Mesenchymal stem cell (in vitro differentiated cells and primary cell): ENCODE data around the gene PRKRIP1.

Experiments used
- DNase-seq: peaks from one replicate; pipeline ENCODE4 v3.0.0-alpha.2; 2013
- H2AFZ ChIP-seq: one replicate; pipeline ENCODE4 v1.6.1; 2013; ENCODE audit warnings: low read depth, mild to moderate bottlenecking, control low read depth, inconsistent platforms, low read length, moderate library complexity
- H2AK5ac ChIP-seq: 2 replicates; pipeline ENCODE4 v1.6.1; 2013; ENCODE audit warnings: low read length, moderate library complexity, mild to moderate bottlenecking, inconsistent platforms; ENCODE audit not compliant: severe bottlenecking
- H2BK120ac ChIP-seq: one replicate; pipeline ENCODE4 v1.6.1; 2013; ENCODE audit warnings: low read depth, mild to moderate bottlenecking, inconsistent platforms, low read length, moderate library complexity
- H2BK12ac ChIP-seq, 2 experiments: one replicate each; pipeline ENCODE4 v1.6.1; 2013; ENCODE audit warnings: inconsistent platforms in 2 of 2, low read length in 2 of 2, mild to moderate bottlenecking in 2 of 2, moderate library complexity in 2 of 2, control low read depth in 1 of 2
- H2BK15ac ChIP-seq: one replicate; pipeline ENCODE4 v1.6.1; 2013; ENCODE audit warnings: mild to moderate bottlenecking, low read depth, inconsistent platforms; ENCODE audit not compliant: poor library complexity, severe bottlenecking
- H2BK5ac ChIP-seq: 2 replicates; pipeline ENCODE4 v1.6.1; 2013; ENCODE audit warnings: low read depth, mild to moderate bottlenecking, low read length, control low read depth, inconsistent platforms; ENCODE audit not compliant: poor library complexity, severe bottlenecking
- H3K14ac ChIP-seq, 2 experiments: one replicate each; pipeline ENCODE4 v1.6.1; 2013; ENCODE audit warnings: inconsistent platforms in 2 of 2, low read length in 2 of 2, control low read depth in 1 of 2, mild to moderate bottlenecking in 1 of 2, moderate library complexity in 1 of 2
- H3K18ac ChIP-seq, 2 experiments: one replicate each; pipeline ENCODE4 v1.6.1; 2013; ENCODE audit warnings: inconsistent platforms in 2 of 2, low read length in 2 of 2, control low read depth in 1 of 2, low read depth in 1 of 2, mild to moderate bottlenecking in 1 of 2
- H3K23ac ChIP-seq, 2 experiments: one replicate each; pipeline ENCODE4 v1.6.1; 2013; ENCODE audit warnings: inconsistent platforms in 2 of 2, low read length in 2 of 2, mild to moderate bottlenecking in 2 of 2, moderate library complexity in 2 of 2, control low read depth in 1 of 2
- H3K27ac ChIP-seq: 2 replicates; pipeline ENCODE4 v1.5.1; 2013; ENCODE audit warnings: mild to moderate bottlenecking, moderate library complexity, low read length, control low read depth, inconsistent platforms; ENCODE audit not compliant: poor library complexity, severe bottlenecking
- H3K27me3 ChIP-seq, 2 experiments: 2 replicates each; pipeline versions ENCODE4 v1.6.1 to v1.7.0; 2013; ENCODE audit warnings: low read length in 2 of 2, mild to moderate bottlenecking in 2 of 2, moderate library complexity in 2 of 2, control low read depth in 1 of 2, inconsistent platforms in 1 of 2; ENCODE audit not compliant: control insufficient read depth in 1 of 2, insufficient read depth in 1 of 2
- H3K36me3 ChIP-seq, 2 experiments: 2 replicates each; pipeline versions ENCODE4 v1.6.1 to v1.7.0; 2013; ENCODE audit warnings: low read length in 2 of 2, control low read depth in 1 of 2, inconsistent platforms in 1 of 2, low read depth in 1 of 2, mild to moderate bottlenecking in 1 of 2; ENCODE audit not compliant: insufficient read depth in 2 of 2, control insufficient read depth in 1 of 2
- H3K4ac ChIP-seq, 2 experiments: one replicate each; pipeline ENCODE4 v1.6.1; 2013; ENCODE audit warnings: inconsistent platforms in 2 of 2, low read length in 2 of 2, mild to moderate bottlenecking in 2 of 2, moderate library complexity in 2 of 2, control low read depth in 1 of 2, low read depth in 1 of 2
- H3K4me1 ChIP-seq: 2 replicates; pipeline ENCODE4 v1.6.1; 2013; ENCODE audit warnings: low read depth, low read length, control low read depth; ENCODE audit not compliant: control insufficient read depth, insufficient read depth
- H3K4me2 ChIP-seq: 2 replicates; pipeline ENCODE4 v1.6.1; 2013; ENCODE audit warnings: low read length, mild to moderate bottlenecking, inconsistent platforms; ENCODE audit not compliant: poor library complexity, severe bottlenecking
- H3K4me3 ChIP-seq, 2 experiments: 2 replicates each; pipeline versions ENCODE4 v1.5.1 to v1.7.0; 2013; ENCODE audit warnings: low read length in 2 of 2, mild to moderate bottlenecking in 2 of 2, control low read depth in 1 of 2, low read depth in 1 of 2; ENCODE audit not compliant: insufficient read depth in 1 of 2
- H3K79me1 ChIP-seq: replicated peaks from 2 replicates; pipeline ENCODE4 v1.6.1; 2013; ENCODE audit warnings: mild to moderate bottlenecking, control low read depth, low read length, inconsistent platforms; ENCODE audit not compliant: poor library complexity, severe bottlenecking
- H3K9ac ChIP-seq: 2 replicates; pipeline ENCODE4 v1.7.0; 2013; ENCODE audit warnings: mild to moderate bottlenecking, low read length, moderate library complexity
- H3K9me3 ChIP-seq: 2 replicates; pipeline ENCODE4 v1.7.0; 2013; ENCODE audit warnings: mild to moderate bottlenecking, low read length; ENCODE audit not compliant: control insufficient read depth
- H4K8ac ChIP-seq: one replicate; pipeline ENCODE4 v1.6.1; 2013; ENCODE audit warnings: inconsistent platforms, mild to moderate bottlenecking, low read length, moderate library complexity
- H4K91ac ChIP-seq: one replicate; pipeline ENCODE4 v1.6.1; 2013; ENCODE audit warnings: mild to moderate bottlenecking, low read length, inconsistent platforms
- WGBS: methylation state at CpG from one replicate; pipeline ENCODE4 v1.1.7; 2013; ENCODE audit warnings: mixed read lengths; 5-methylcytosine and 5-hydroxymethylcytosine counted together

Gene PRKRIP1

DNA sequence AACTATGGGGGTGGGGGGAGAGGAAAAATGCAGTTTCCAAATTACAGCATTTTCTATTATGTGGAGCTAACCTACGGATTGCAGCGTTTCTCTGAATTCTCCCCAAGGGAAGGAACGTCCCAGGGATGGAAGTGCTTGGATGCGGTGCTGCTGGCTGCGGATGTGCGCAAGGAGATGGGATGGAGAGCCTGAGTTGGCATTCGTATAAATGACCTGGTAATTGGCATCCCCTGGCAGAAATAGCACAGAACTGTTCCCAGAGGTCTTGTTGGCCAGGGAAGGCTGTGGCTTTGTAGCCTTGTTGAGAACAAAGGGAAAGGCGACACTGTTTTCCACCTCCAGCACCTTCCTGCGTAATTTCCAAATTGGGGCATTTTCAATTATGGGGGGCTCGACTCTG, 40.0 kb downstream of the PRKRIP1 start:
- no peak overlapping the region for H4K91ac ChIP-seq
- H3K4ac ChIP-seq, result no peak overlapping the region
- no peak overlapping the region for H3K4me3 ChIP-seq
- DNase-seq, result no peak
- H2BK15ac ChIP-seq, result no peak overlapping the region
- no peak overlapping the region for H2AFZ ChIP-seq
- no peak overlapping the region for H3K27ac ChIP-seq
- WGBS, result 100% methylated on average over 10 of the region's 10 CpGs
- no peak overlapping the region for H3K9ac ChIP-seq
- peaks cover 14 to 21% of the 10 kb centered on the region in 2 experiments for H3K36me3 ChIP-seq
- H3K4me1 ChIP-seq, result peaks cover 37% of the 10 kb centered on the region
- peaks cover 22% of the 10 kb centered on the region for H3K79me1 ChIP-seq
- H3K27me3 ChIP-seq, result no peaks in the 10 kb centered on the region
- H3K18ac ChIP-seq, result no peak overlapping the region
- H4K8ac ChIP-seq, result peak overlapping the region; percentile 33
- H3K9me3 ChIP-seq, result no peaks in the 10 kb centered on the region
- no peak overlapping the region for H2BK12ac ChIP-seq
- no peak overlapping the region for H3K4me2 ChIP-seq
- no peak overlapping the region for H3K23ac ChIP-seq
- no peak overlapping the region for H2BK120ac ChIP-seq
- no peak overlapping the region for H3K14ac ChIP-seq
- H2BK5ac ChIP-seq, result no peak overlapping the region
- no peak overlapping the region for H2AK5ac ChIP-seq

DNA sequence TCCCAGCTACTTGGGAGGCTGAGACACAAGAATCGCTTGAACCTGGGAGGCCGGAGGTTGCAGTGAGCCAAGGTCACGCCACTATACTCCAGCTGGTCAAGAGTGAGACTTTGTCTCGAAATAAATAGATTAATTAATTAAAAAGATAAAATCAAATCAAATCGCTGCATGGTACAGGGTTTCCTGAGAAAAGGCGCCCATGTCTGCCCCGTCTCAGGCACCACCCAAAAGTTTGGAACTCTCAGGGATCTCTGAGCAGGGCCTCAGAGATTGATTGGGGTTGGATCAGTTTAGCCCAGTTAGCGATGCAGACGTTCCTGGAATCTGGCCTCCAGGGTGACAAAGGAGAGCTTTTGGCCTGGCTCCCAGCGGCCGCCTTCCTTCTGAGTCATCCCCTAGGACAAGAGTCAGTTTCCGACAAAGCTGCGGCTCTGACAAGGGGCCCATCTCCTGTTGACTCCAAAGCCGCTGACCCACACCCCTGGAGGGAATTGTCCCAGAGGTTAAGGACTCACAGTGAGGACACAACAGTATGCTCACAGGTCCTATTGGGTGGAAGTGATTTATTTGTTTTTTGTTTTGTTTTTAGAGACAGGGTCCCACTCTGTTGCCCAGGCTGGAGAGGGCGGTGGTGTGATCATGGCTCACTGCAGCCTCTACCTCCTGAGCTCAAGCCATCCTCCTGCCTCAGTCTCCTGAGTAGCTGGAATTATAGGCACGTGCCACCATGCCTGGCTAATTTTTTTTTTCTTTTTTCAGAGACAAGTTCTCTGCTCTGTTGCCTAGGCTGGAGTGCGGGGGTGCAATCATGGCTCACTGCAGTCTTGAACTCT, 44.0 kb downstream of the PRKRIP1 start:
- Histone ChIP-seq H3K4me3 (no peak overlapping the region), H2BK5ac (peak overlapping the region; percentile 14), H3K4me2 (peak overlapping the region; percentile 38), H4K8ac (peak overlapping the region; percentile 37), H3K4me1 (peaks cover 12% of the 10 kb centered on the region), H2AK5ac (peak overlapping the region; percentile 83), H3K18ac (peak overlapping the region; percentile 70 to 82), H2BK120ac (peak overlapping the region; percentile 83), H3K4ac (peak overlapping the region in 1 of 2 experiments; percentile 70), H3K36me3 (peaks cover 24 to 36% of the 10 kb centered on the region in 2 experiments), H2BK15ac (no peak overlapping the region), H2BK12ac (peak overlapping the region in 1 of 2 experiments; percentile 33), H3K79me1 (peaks cover 19% of the 10 kb centered on the region), H2AFZ (no peak overlapping the region), H3K27me3 (no peaks in the 10 kb centered on the region), H4K91ac (no peak overlapping the region), H3K9me3 (no peaks in the 10 kb centered on the region), H3K27ac (peak overlapping the region; percentile 62), H3K23ac (no peak overlapping the region), H3K14ac (no peak overlapping the region), H3K9ac (no peak overlapping the region)
- peak; percentile 91 for DNase-seq
- WGBS, result 40% methylated on average over 16 of the region's 17 CpGs

DNA sequence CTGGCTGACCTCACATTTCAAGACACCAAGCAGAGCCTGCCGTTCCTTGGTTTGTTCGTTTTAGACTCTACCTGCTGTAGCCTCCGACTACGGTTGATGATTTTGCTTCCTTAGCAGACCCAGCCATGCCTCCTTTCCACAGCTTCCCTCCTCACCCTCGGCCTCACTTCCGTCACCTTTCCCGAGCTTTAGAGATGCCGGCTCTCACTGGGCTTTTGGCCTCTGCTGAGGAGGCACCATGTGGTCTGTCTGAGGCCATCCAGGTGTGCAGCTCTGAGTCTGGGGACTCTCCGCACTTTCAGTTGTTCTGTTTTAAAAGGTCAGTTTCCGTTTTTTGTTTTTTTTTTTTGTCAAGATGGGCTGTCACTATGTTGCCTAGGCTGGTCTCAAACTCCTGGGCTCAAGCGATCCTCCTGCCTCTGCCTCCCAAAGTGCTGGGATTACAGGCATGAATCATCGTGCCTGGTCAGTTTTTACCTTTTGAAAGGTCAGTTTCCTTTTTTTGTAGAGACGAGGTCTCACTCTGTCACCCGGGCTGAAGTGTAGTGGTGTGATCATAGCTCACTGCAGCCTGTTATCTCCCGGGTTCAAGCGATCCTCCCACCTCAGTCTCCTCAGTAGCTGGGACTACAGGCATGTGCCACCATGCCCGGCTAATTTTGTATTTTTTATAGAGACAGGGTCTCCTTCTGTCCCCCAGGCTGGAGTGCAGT, 49.0 kb downstream of the PRKRIP1 start:
- Histone ChIP-seq H3K79me1 (peaks cover 3% of the 10 kb centered on the region), H3K9me3 (no peaks in the 10 kb centered on the region), H3K4me1 (peaks cover 26% of the 10 kb centered on the region), H4K91ac (no peak overlapping the region), H2AK5ac (no peak overlapping the region), H2BK120ac (no peak overlapping the region), H4K8ac (no peak overlapping the region), H3K9ac (no peak overlapping the region), H3K18ac (no peak overlapping the region), H3K4me3 (no peak overlapping the region), H3K27me3 (no peaks in the 10 kb centered on the region), H3K4me2 (no peak overlapping the region), H2BK12ac (no peak overlapping the region), H3K27ac (no peak overlapping the region), H3K14ac (peak overlapping the region in 1 of 2 experiments; percentile 14), H2BK15ac (no peak overlapping the region), H3K4ac (no peak overlapping the region), H2AFZ (no peak overlapping the region), H2BK5ac (no peak overlapping the region), H3K36me3 (peaks cover 27 to 38% of the 10 kb centered on the region in 2 experiments), H3K23ac (no peak overlapping the region)
- no peak for DNase-seq
- WGBS, result 97% methylated on average over 17 of the region's 17 CpGs

DNA sequence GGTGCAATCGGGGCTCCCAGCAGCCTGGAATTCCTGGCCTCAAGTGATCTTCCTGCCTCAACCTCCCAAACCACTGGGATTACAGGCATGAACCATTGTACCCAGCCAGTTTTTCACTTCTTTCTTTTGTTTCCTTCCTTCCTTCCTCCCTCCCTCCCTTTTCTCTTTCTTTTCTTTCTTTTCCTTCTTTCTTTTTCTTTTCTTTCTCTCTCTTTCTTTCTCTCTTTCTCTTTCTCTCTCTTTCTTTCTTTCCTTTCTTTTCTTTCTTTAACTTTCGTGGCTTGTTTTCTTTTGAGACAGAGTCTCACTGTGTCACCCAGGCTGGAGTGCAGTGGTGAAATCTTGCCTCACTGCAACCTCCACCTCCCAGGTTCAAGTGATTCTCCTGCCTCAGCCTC, 49.5 kb downstream of the PRKRIP1 start:
- no peak overlapping the region for H3K14ac ChIP-seq
- 75% methylated on average over 2 of the region's 2 CpGs for WGBS
- no peak overlapping the region for H3K9ac ChIP-seq
- no peak overlapping the region for H2AFZ ChIP-seq
- H2BK12ac ChIP-seq, result no peak overlapping the region
- H3K9me3 ChIP-seq, result no peaks in the 10 kb centered on the region
- no peak for DNase-seq
- no peak overlapping the region for H2BK15ac ChIP-seq
- no peak overlapping the region for H3K23ac ChIP-seq
- H3K4me1 ChIP-seq, result peaks cover 21% of the 10 kb centered on the region
- H3K27ac ChIP-seq, result no peak overlapping the region
- no peak overlapping the region for H3K4me2 ChIP-seq
- peaks cover 27 to 38% of the 10 kb centered on the region in 2 experiments for H3K36me3 ChIP-seq
- H2BK5ac ChIP-seq, result no peak overlapping the region
- H2BK120ac ChIP-seq, result no peak overlapping the region
- H3K4me3 ChIP-seq, result no peak overlapping the region
- peaks cover 3% of the 10 kb centered on the region for H3K79me1 ChIP-seq
- H3K27me3 ChIP-seq, result no peaks in the 10 kb centered on the region
- H3K4ac ChIP-seq, result no peak overlapping the region
- H2AK5ac ChIP-seq, result no peak overlapping the region
- H3K18ac ChIP-seq, result no peak overlapping the region
- H4K91ac ChIP-seq, result no peak overlapping the region
- no peak overlapping the region for H4K8ac ChIP-seq
